Upper lobe of right lung (tissue), 1 donor: Measurements from ENCODE around the gene ALDH16A1. TPM values are rescaled to one million over a fixed set of nuclear protein-coding genes. Genes with fewer than 3 reads are reported as not detected.
"Not testable (repeated sequence)": the region's sequence is repeated elsewhere in the genome, so short reads cannot be mapped to it uniquely, and the experiment has no call there.

Experiments
- ATAC-seq: fragments of 200-7000 bp; cut with Tn5 transposase; one replicate; pipeline ENCODE4 v1.9.1; 2020; ENCODE audit warnings: mild to moderate bottlenecking, moderate library complexity
- DNase-seq: peaks from one replicate; pipeline ENCODE4 v3.0.0-alpha.2; 2020
- H3K27ac ChIP-seq: fragments of 200-600 bp; one replicate; pipeline ENCODE4 v1.8.0; 2022
- H3K27me3 ChIP-seq: fragments of 200-600 bp; one replicate; pipeline ENCODE4 v1.8.0; 2022; ENCODE audit warnings: mild to moderate bottlenecking
- H3K36me3 ChIP-seq: fragments of 200-600 bp; one replicate; pipeline ENCODE4 v1.8.0; 2022
- H3K4me1 ChIP-seq: fragments of 200-600 bp; one replicate; pipeline ENCODE4 v1.8.0; 2022
- H3K4me3 ChIP-seq: fragments of 200-600 bp; one replicate; pipeline ENCODE4 v1.8.0; 2022; ENCODE audit warnings: mild to moderate bottlenecking
- H3K9me3 ChIP-seq: fragments of 200-600 bp; one replicate; pipeline ENCODE4 v1.8.0; 2022
- intact Hi-C: fragments of 100-400 bp; cut with DNase I; formaldehyde crosslinking; loops from one replicate; pipeline ENCODE4 v1.11.0; 2022
- total RNA-seq: library from RNA; stranded (reverse); fragmentation: NEBNext Ultra II Directional; extraction: Animal tissue kit (Norgen Biotek cat#: 25700); gene quantifications from one replicate; pipeline ENCODE4 v1.2.1, GENCODE V29; 2021
- TF ChIP-seq, protein P1 (sequence below): fragments of 200-600 bp; IDR thresholded peaks from one replicate; pipeline ENCODE4 v1.8.0; 2022; ENCODE audit warnings: antibody characterized with exemption
- donor health status: DM: no; HTN: yes; CAD: no; lungs with severe emphysema.

ALDH16A1 gene
- total RNA-seq, 1 donor from 2014 or later: 32.3 TPM

DNA sequence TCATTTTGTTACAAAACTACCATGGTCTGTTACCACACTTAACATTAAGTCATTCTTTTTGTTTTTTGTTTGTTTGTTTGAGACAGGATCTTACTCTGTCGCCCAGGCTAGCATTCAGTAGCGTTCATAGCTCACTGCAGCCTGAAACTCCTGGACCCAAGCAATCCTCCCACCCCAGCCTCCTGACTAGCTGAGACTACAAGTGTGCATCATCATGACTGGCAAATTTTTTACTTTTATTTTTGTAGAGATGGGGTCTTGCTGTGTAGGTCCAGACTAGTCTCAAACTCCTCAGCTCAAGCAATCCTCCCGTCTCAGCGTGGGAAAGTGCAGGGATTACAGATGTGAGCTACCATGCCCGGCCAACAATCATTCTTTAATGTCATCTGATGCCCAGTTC lies 3.3 kb downstream of the ALDH16A1 start:
- intact Hi-C loops: no loop called here
- TF ChIP-seq, protein P1, sequence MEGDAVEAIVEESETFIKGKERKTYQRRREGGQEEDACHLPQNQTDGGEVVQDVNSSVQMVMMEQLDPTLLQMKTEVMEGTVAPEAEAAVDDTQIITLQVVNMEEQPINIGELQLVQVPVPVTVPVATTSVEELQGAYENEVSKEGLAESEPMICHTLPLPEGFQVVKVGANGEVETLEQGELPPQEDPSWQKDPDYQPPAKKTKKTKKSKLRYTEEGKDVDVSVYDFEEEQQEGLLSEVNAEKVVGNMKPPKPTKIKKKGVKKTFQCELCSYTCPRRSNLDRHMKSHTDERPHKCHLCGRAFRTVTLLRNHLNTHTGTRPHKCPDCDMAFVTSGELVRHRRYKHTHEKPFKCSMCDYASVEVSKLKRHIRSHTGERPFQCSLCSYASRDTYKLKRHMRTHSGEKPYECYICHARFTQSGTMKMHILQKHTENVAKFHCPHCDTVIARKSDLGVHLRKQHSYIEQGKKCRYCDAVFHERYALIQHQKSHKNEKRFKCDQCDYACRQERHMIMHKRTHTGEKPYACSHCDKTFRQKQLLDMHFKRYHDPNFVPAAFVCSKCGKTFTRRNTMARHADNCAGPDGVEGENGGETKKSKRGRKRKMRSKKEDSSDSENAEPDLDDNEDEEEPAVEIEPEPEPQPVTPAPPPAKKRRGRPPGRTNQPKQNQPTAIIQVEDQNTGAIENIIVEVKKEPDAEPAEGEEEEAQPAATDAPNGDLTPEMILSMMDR: no peak
- DNase-seq (no peak), ATAC-seq (no peak)
- no peak overlapping the region for H3K4me3 ChIP-seq
- H3K4me1 ChIP-seq: peaks cover 13% of the 10 kb centered on the region
- H3K27me3 ChIP-seq: no peaks in the 10 kb centered on the region
- H3K36me3 ChIP-seq: peaks cover 11% of the 10 kb centered on the region
- H3K27ac ChIP-seq: peak overlapping the region; percentile 56
- H3K9me3 ChIP-seq: no peaks in the 10 kb centered on the region

DNA sequence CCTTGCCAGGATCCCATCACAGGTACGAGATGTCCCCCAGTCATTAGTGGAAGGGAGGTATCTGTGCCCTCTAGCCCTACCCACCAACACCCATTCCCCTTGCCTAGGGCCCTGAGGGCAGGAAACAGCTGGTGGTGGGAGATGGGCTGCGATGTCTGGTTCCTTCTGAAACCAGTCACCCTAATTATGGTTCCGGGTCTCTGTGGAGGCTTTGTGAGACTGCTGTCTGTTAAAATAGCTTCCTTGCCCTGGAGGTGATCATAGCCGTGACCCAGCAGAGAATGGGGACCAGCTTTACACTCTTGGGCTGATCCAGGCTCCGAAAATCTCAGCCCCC lies 5.5 kb downstream of the ALDH16A1 start:
- TF ChIP-seq, protein P1: no peak
- no peak for ATAC-seq
- H3K36me3 ChIP-seq: peaks cover 11% of the 10 kb centered on the region

DNA sequence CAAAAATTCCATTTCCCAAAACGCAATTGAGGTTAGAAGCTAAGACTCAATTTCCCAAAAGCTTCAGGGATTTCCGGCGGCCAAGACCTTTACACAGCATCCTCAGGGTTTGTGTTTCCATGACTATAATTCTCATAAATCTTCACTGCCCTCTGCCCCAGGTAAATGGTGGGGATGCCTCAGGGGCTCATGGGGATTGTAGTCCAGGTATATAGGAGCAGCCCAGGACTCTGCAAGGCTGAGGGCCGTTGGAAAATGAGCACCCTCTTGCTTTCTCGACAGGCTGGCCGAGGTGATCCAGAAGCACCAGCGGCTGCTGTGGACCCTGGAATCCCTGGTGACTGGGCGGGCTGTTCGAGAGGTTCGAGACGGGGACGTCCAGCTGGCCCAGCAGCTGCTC lies 6.4 kb downstream of the ALDH16A1 start:
- ATAC-seq (no peak), DNase-seq (no peak)
- intact Hi-C loops: no loop called here
- Histone ChIP-seq H3K4me1 (peaks cover 8% of the 10 kb centered on the region), H3K9me3 (no peaks in the 10 kb centered on the region), H3K36me3 (peaks cover 14% of the 10 kb centered on the region), H3K4me3 (no peak overlapping the region), H3K27me3 (no peaks in the 10 kb centered on the region), H3K27ac (no peak overlapping the region)
- TF ChIP-seq, protein P1: no peak

More for the DNA sequence above, 5.5 kb downstream of the ALDH16A1 start:
- DNase-seq: no peak
- H3K9me3 ChIP-seq: no peaks in the 10 kb centered on the region
- H3K27ac ChIP-seq: peak overlapping the region; percentile 81
- H3K4me3 ChIP-seq: no peak overlapping the region
- intact Hi-C loops: no loop called here
- no peaks in the 10 kb centered on the region for H3K27me3 ChIP-seq
- H3K4me1 ChIP-seq: peaks cover 13% of the 10 kb centered on the region

- H3K4me1 ChIP-seq, intact Hi-C loops, ATAC-seq, DNase-seq, H3K27me3 ChIP-seq, H3K27ac ChIP-seq, H3K4me3 ChIP-seq, H3K9me3 ChIP-seq: not testable (repeated sequence)
- peaks cover 28% of the 10 kb centered on the region for H3K36me3 ChIP-seq
Measured at GRCh38 chr19:49461130-49461529, 8.1 kb downstream of the ALDH16A1 start.

DNA sequence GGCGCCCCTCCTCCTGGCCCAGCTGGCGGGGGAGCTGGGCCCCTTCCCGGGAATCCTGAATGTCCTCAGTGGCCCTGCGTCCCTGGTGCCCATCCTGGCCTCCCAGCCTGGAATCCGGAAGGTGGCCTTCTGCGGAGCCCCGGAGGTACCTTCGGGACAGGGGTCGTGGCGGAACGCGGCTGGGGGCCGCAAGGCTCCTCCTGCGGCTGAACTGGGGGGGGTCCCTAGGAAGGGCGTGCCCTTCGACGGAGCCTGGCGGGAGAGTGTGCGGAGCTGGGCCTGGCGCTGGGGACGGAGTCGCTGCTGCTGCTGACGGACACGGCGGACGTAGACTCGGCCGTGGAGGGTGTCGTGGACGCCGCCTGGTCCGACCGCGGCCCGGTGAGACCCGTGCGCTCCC lies 8.6 kb downstream of the ALDH16A1 start:
- Histone ChIP-seq H3K36me3 (peaks cover 30% of the 10 kb centered on the region), H3K27ac (no peak overlapping the region), H3K4me1 (peaks cover 8% of the 10 kb centered on the region), H3K4me3 (no peak overlapping the region), H3K9me3 (no peaks in the 10 kb centered on the region), H3K27me3 (no peaks in the 10 kb centered on the region)
- TF ChIP-seq, protein P1: no peak
- intact Hi-C loops: no loop called here
- ATAC-seq (no peak), DNase-seq (no peak)

GRCh38 chr19:49462492-49462891 lies 9.5 kb downstream of the ALDH16A1 start:
- Histone ChIP-seq H3K4me3 (no peak overlapping the region), H3K27ac (no peak overlapping the region), H3K36me3 (peaks cover 30% of the 10 kb centered on the region), H3K4me1 (peaks cover 8% of the 10 kb centered on the region), H3K9me3 (no peaks in the 10 kb centered on the region), H3K27me3 (no peaks in the 10 kb centered on the region)
- DNase-seq (no peak), ATAC-seq (no peak)
- TF ChIP-seq, protein P1: no peak
- intact Hi-C loops: no loop called here
